ENCODE data around the gene RAD52.

DNA sequence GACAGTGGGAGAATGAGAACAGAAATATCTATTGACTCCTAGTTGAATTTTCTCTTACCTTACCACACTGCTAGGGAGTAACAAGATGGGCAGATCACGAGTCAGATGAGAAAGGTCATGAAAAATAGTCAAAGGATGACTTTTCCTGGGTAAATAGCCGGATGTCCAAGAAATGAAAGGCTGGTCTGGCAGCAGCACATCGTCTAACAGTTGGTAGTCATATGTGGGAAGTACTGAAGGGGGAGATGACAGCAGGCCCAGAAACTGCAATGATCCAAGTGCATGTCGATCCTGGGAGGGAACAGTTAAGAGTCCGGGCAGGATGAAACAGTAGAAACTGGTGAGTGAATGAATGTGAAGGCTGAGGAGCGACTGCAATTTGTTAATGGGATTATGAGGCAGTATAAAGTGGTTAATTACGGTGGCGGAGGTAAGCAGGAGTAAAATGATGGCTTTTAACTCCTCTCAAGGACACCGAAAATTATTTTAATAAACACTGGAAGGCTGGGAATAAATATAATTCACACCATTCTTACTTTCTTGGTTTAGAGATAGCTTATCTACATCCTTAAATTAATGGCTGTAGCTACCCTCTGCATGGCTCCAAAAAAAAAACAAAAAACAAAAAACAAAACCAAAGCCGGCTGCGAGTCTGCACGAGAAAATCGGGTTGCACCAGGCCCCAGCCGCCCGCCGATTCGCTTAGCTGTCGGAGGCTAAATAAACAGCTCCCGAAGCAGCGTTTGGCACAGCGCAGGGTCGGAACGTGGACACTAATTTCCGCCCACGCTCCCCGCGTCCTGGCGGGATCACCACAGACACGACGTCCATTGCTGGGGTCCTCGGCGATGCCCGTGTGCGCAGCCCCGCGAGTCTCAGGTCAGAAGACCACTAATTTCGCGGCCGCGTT, 40.5 kb upstream of the RAD52 start:
- no peak for TF ChIP-seq POLR2A (IDR thresholded peaks at IDR 0.05)
- TF ChIP-seq, protein P1, sequence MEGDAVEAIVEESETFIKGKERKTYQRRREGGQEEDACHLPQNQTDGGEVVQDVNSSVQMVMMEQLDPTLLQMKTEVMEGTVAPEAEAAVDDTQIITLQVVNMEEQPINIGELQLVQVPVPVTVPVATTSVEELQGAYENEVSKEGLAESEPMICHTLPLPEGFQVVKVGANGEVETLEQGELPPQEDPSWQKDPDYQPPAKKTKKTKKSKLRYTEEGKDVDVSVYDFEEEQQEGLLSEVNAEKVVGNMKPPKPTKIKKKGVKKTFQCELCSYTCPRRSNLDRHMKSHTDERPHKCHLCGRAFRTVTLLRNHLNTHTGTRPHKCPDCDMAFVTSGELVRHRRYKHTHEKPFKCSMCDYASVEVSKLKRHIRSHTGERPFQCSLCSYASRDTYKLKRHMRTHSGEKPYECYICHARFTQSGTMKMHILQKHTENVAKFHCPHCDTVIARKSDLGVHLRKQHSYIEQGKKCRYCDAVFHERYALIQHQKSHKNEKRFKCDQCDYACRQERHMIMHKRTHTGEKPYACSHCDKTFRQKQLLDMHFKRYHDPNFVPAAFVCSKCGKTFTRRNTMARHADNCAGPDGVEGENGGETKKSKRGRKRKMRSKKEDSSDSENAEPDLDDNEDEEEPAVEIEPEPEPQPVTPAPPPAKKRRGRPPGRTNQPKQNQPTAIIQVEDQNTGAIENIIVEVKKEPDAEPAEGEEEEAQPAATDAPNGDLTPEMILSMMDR (IDR thresholded peaks at IDR 0.05) = no peak
